NCI-H446 treated with DMSO at 0.1 percent for 48 hours (cell line): ENCODE data around the gene PARD3B.

Experiments used
- DNase-seq: peaks from one replicate; lab custom pipeline; 2025; lab: John Stamatoyannopoulos, UW

PARD3B gene

GRCh38 chr2:204892506-204893255 is 347.4 kb downstream of the PARD3B start:
- DNase-seq: no peak

- no peak for DNase-seq
These were observed 350.9 kb downstream of the PARD3B start for GRCh38 chr2:204896146-204896545.

GRCh38 chr2:204897561-204897960 is 352.3 kb downstream of the PARD3B start:
- no peak for DNase-seq

GRCh38 chr2:204898928-204899640 is 353.8 kb downstream of the PARD3B start:
- no peak for DNase-seq

GRCh38 chr2:204899983-204900382 is 354.7 kb downstream of the PARD3B start:
- DNase-seq: no peak

GRCh38 chr2:204900487-204900886 is 355.2 kb downstream of the PARD3B start:
- DNase-seq: no peak

GRCh38 chr2:204900910-204901309 is 355.6 kb downstream of the PARD3B start:
- DNase-seq: no peak

- DNase-seq: no peak
These were observed 356.3 kb downstream of the PARD3B start for GRCh38 chr2:204901591-204901990.

GRCh38 chr2:204909791-204910190 is 364.5 kb downstream of the PARD3B start:
- DNase-seq: no peak

GRCh38 chr2:204913312-204913711 is 368.0 kb downstream of the PARD3B start:
- no peak for DNase-seq

GRCh38 chr2:204913854-204914464 is 368.7 kb downstream of the PARD3B start:
- DNase-seq: no peak

- DNase-seq: no peak
These were observed 369.4 kb downstream of the PARD3B start for GRCh38 chr2:204914708-204915107.

- no peak for DNase-seq
These were observed 371.9 kb downstream of the PARD3B start for GRCh38 chr2:204917089-204917701.

GRCh38 chr2:204920776-204921175 is 375.5 kb downstream of the PARD3B start:
- DNase-seq: no peak

- no peak for DNase-seq
These were observed 378.7 kb downstream of the PARD3B start for GRCh38 chr2:204923957-204924356.

- DNase-seq: no peak
These were observed 386.3 kb downstream of the PARD3B start for GRCh38 chr2:204931562-204931961.

GRCh38 chr2:204933735-204934374 is 388.6 kb downstream of the PARD3B start:
- no peak for DNase-seq

- no peak for DNase-seq
These were observed 399.7 kb downstream of the PARD3B start for GRCh38 chr2:204944927-204945326.

GRCh38 chr2:204945376-204945775 is 400.1 kb downstream of the PARD3B start:
- no peak for DNase-seq

- DNase-seq: no peak
These were observed 401.6 kb downstream of the PARD3B start for GRCh38 chr2:204946892-204947291.

GRCh38 chr2:204947405-204947804 is 402.1 kb downstream of the PARD3B start:
- DNase-seq: no peak
